ENCODE measurements around the gene DENND1A. TPM values are rescaled to one million over a fixed set of nuclear protein-coding genes. Genes with fewer than 3 reads are reported as not detected.
"Not testable (repeated sequence)": the region's sequence is repeated elsewhere in the genome, so short reads cannot be mapped to it uniquely, and the experiment has no call there.

DENND1A gene
- total and polyA plus RNA-seq, 4 experiments from 2014 or later = 1.4 to 14.2 (median 9.9) TPM

DNA sequence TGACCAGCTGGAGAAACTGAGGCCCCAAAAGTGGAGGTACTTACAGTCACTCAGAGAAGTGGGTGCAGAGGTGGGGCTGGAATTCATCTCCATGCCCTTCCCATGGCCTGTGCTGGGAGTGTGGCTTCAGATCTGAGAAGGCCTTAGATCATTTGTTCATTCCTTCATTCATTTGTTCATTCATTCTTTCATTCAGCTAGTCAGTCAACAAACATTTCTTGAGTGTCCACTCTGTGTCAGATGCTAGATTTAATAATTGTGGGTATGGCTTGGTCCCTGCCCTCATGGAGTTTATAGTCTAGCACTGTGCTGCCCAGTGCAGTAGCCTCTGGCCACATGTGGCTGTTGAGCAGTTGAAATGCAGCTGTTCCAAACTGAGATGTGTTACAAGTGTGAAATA lies 593.0 kb downstream of the DENND1A start:
- H3K4me3 ChIP-seq (ENCODE audit: low read length in 2 of 2) = no peak overlapping the region
- Mint-ChIP-seq H3K9me3 (no peaks in the 10 kb centered on the region), H3K27ac (no peak overlapping the region), H3K36me3 (no peaks in the 10 kb centered on the region), H3K4me3 (no peak overlapping the region), H3K4me1 (peaks cover 20 to 33% (median 28%) of the 10 kb centered on the region in 4 donors), H3K27me3 (no peaks in the 10 kb centered on the region)
- no peaks in the 10 kb centered on the region for H3K9me3 ChIP-seq (ENCODE audit: control insufficient read depth in 1 of 2, low read length in 2 of 2)
- ChIA-PET CTCF (ENCODE audit: partially characterized antibody) (interaction anchor here (5.4 kb wide), 1 partner anchor 13 kb away, joined by 42 read pairs; no protein-coding TSS in a partner anchor), POLR2A (ENCODE audit: partially characterized antibody) (no interaction called here)
- H3K27me3 ChIP-seq (ENCODE audit: insufficient read depth, low read length) = no peaks in the 10 kb centered on the region
- no peaks in the 10 kb centered on the region for H3K36me3 ChIP-seq (ENCODE audit: insufficient read depth, low read length)
- intact Hi-C loops (cut with micrococcal nuclease) = loop anchor here (5.0 kb wide), 1 partner anchor 110 kb away; no protein-coding TSS in a partner anchor
- peaks cover 29% of the 10 kb centered on the region for H3K4me1 ChIP-seq (ENCODE audit: insufficient read depth, low read length)
- no peak for DNase-seq
- H3K27ac ChIP-seq (ENCODE audit: low read depth, low read length) = no peak overlapping the region

DNA sequence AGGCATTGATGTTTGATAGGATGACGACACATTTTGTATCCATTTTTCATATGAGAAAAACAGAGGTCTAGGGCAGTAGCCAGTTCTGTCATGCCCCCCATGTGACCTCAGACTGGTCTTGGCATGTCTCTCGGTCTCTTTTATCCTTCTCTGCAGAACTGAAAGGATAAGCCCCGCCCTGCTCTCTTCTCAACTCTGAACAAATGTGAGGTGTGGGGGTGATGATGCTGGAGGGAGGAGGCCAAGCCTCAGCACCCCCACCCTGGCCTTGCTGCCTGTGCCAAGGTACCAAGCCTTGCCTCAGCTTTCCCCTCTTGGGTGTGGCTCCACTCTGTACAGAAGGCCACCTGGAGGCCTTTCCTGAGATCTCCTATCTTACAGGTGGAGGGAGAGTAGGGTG lies 593.5 kb downstream of the DENND1A start:
- Mint-ChIP-seq H3K36me3 (no peaks in the 10 kb centered on the region), H3K4me1 (peaks cover 20 to 30% (median 27%) of the 10 kb centered on the region in 4 donors), H3K27me3 (no peaks in the 10 kb centered on the region), H3K9me3 (no peaks in the 10 kb centered on the region), H3K27ac (no peak overlapping the region), H3K4me3 (no peak overlapping the region)
- no peak overlapping the region for H3K27ac ChIP-seq (ENCODE audit: low read depth, low read length)
- intact Hi-C loops (cut with micrococcal nuclease) = loop anchor here (5.0 kb wide), 1 partner anchor 109 kb away; no protein-coding TSS in a partner anchor
- H3K9me3 ChIP-seq (ENCODE audit: control insufficient read depth in 1 of 2, low read length in 2 of 2) = no peaks in the 10 kb centered on the region
- no peaks in the 10 kb centered on the region for H3K36me3 ChIP-seq (ENCODE audit: insufficient read depth, low read length)
- peaks cover 29% of the 10 kb centered on the region for H3K4me1 ChIP-seq (ENCODE audit: insufficient read depth, low read length)
- H3K27me3 ChIP-seq (ENCODE audit: insufficient read depth, low read length) = no peaks in the 10 kb centered on the region
- POLR2A ChIA-PET (ENCODE audit: partially characterized antibody) = interaction anchor here (1.3 kb wide), 1 partner anchor 61 kb away, joined by 3 read pairs; no protein-coding TSS in a partner anchor
- no peak for DNase-seq
- H3K4me3 ChIP-seq (ENCODE audit: low read length in 2 of 2) = no peak overlapping the region
- CTCF ChIA-PET (ENCODE audit: partially characterized antibody) = no interaction called here

DNA sequence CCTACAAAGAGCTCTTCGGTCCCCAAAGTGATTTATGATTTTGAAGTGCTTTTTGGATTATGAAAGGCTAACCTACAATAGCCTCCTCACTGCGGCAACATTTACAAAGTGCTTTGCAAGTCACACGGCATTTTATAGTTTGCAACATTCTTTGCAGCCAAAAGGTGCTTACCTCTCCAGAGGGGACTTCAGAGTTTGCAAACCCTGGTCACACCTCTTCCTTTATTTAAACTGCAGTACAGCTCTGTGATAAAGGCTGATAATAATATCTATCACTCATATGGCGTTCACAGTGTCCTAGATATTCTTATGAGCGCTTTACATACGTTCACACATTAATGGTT lies 594.0 kb downstream of the DENND1A start:
- Mint-ChIP-seq H3K4me3 (no peak overlapping the region), H3K9me3 (no peaks in the 10 kb centered on the region), H3K36me3 (no peaks in the 10 kb centered on the region), H3K4me1 (peaks cover 18 to 27% (median 24%) of the 10 kb centered on the region in 4 donors), H3K27me3 (no peaks in the 10 kb centered on the region), H3K27ac (no peak overlapping the region)
- H3K4me3 ChIP-seq (ENCODE audit: low read length in 2 of 2) = no peak overlapping the region
- DNase-seq = no peak
- intact Hi-C loops (cut with micrococcal nuclease) = loop anchor here (5.0 kb wide), 1 partner anchor 109 kb away; no protein-coding TSS in a partner anchor
- ChIA-PET POLR2A (ENCODE audit: partially characterized antibody) (interaction anchor here (1.3 kb wide), 1 partner anchor 60 kb away, joined by 3 read pairs; no protein-coding TSS in a partner anchor), CTCF (ENCODE audit: partially characterized antibody) (no interaction called here)
- H3K27ac ChIP-seq (ENCODE audit: low read depth, low read length) = no peak overlapping the region
- H3K36me3 ChIP-seq (ENCODE audit: insufficient read depth, low read length) = no peaks in the 10 kb centered on the region
- no peaks in the 10 kb centered on the region for H3K27me3 ChIP-seq (ENCODE audit: insufficient read depth, low read length)
- H3K9me3 ChIP-seq (ENCODE audit: control insufficient read depth in 1 of 2, low read length in 2 of 2) = no peaks in the 10 kb centered on the region
- peaks cover 25% of the 10 kb centered on the region for H3K4me1 ChIP-seq (ENCODE audit: insufficient read depth, low read length)

DNA sequence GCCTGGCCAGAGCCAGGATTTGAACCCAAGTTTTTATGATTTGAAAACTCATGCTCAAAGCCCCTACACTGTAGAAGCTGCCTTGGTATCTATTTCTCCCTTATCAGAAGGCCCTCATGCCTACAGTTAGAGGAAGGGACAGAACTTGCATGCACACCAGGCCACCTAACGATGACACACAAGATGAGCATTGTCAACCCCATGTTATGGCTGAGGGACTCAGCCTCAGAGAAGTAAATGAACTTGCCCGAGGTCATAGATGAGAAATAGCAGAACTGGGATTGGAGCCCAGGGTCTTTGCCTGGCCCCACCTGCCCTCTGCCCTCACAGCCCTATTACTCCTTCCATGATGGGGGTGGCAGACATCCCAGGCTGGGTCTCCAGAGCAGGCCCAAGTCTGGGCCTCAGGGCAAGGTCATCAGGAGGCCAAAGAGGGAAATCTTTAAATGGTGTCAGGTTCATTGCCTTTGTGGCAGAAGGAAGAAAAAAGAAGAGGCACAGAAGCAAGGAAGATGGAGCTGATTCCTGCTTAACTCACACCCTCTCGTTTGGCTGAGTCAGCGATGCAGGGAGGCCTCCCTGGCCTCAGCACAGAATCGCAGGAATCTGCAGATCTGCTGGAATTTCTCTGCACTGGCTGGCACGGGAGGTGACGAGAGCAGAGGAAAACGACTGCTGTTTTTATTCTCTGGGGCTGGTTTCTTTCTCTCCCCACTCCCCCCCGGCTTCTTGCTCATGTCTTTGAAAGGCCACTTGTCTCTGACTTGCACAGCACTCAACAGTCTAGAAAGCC lies 594.5 kb downstream of the DENND1A start:
- Histone ChIP-seq H3K4me3 (ENCODE audit: low read length in 2 of 2) (no peak overlapping the region), H3K27me3 (ENCODE audit: insufficient read depth, low read length) (no peaks in the 10 kb centered on the region), H3K4me1 (ENCODE audit: insufficient read depth, low read length) (peaks cover 20% of the 10 kb centered on the region), H3K27ac (ENCODE audit: low read depth, low read length) (no peak overlapping the region), H3K36me3 (ENCODE audit: insufficient read depth, low read length) (no peaks in the 10 kb centered on the region), H3K9me3 (ENCODE audit: control insufficient read depth in 1 of 2, low read length in 2 of 2) (no peaks in the 10 kb centered on the region)
- no peak overlapping the region for H3K4me3 Mint-ChIP-seq
- no peak overlapping the region for H3K27ac Mint-ChIP-seq
- peaks cover 13 to 22% (median 19%) of the 10 kb centered on the region in 4 donors for H3K4me1 Mint-ChIP-seq
- H3K27me3 Mint-ChIP-seq = no peaks in the 10 kb centered on the region
- H3K9me3 Mint-ChIP-seq = no peaks in the 10 kb centered on the region
- ChIA-PET CTCF (ENCODE audit: partially characterized antibody) (interaction anchor here (1.0 kb wide), 1 partner anchor 15 kb away, joined by 3 read pairs; no protein-coding TSS in a partner anchor), POLR2A (ENCODE audit: partially characterized antibody) (interaction anchor here (1.3 kb wide), 1 partner anchor 60 kb away, joined by 3 read pairs; no protein-coding TSS in a partner anchor)
- intact Hi-C loops (cut with micrococcal nuclease) = loop anchor here (5.0 kb wide), 1 partner anchor 108 kb away; no protein-coding TSS in a partner anchor
- no peak for DNase-seq
- no peaks in the 10 kb centered on the region for H3K36me3 Mint-ChIP-seq

DNA sequence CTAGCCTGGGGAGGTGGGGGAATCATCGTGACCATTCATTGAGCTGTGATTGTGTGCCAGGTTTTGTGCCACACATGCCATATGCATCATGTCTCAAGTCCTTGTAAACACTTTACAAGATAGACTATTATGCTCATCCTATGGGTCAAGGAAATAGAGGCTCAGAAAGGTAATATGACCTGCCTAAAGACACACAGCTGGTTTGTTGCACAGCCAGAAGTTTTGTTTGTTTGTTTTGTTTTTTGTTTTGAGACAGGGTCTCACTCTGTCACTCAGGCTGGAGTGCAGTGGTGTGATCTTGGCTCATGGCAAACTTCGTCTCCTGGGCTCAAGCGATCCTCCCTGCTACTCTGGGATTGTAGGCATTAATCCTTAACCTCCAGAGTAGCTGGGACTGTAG lies 595.3 kb downstream of the DENND1A start:
- no peak overlapping the region for H3K27ac ChIP-seq (ENCODE audit: low read depth, low read length)
- Mint-ChIP-seq H3K4me1 (peaks cover 6 to 14% (median 12%) of the 10 kb centered on the region in 4 donors), H3K9me3 (no peaks in the 10 kb centered on the region), H3K27me3 (no peaks in the 10 kb centered on the region), H3K27ac (no peak overlapping the region), H3K36me3 (no peaks in the 10 kb centered on the region), H3K4me3 (no peak overlapping the region)
- ChIA-PET CTCF (ENCODE audit: partially characterized antibody) (interaction anchor here (1.0 kb wide), 1 partner anchor 16 kb away, joined by 3 read pairs; no protein-coding TSS in a partner anchor), POLR2A (ENCODE audit: partially characterized antibody) (no interaction called here)
- H3K4me1 ChIP-seq (ENCODE audit: insufficient read depth, low read length) = peaks cover 12% of the 10 kb centered on the region
- DNase-seq = no peak
- H3K36me3 ChIP-seq (ENCODE audit: insufficient read depth, low read length) = no peaks in the 10 kb centered on the region
- intact Hi-C loops (cut with micrococcal nuclease) = loop anchor here (5.0 kb wide), 1 partner anchor 107 kb away; no protein-coding TSS in a partner anchor
- H3K9me3 ChIP-seq (ENCODE audit: control insufficient read depth in 1 of 2, low read length in 2 of 2) = no peaks in the 10 kb centered on the region
- no peaks in the 10 kb centered on the region for H3K27me3 ChIP-seq (ENCODE audit: insufficient read depth, low read length)
- no peak overlapping the region for H3K4me3 ChIP-seq (ENCODE audit: low read length in 2 of 2)

DNA sequence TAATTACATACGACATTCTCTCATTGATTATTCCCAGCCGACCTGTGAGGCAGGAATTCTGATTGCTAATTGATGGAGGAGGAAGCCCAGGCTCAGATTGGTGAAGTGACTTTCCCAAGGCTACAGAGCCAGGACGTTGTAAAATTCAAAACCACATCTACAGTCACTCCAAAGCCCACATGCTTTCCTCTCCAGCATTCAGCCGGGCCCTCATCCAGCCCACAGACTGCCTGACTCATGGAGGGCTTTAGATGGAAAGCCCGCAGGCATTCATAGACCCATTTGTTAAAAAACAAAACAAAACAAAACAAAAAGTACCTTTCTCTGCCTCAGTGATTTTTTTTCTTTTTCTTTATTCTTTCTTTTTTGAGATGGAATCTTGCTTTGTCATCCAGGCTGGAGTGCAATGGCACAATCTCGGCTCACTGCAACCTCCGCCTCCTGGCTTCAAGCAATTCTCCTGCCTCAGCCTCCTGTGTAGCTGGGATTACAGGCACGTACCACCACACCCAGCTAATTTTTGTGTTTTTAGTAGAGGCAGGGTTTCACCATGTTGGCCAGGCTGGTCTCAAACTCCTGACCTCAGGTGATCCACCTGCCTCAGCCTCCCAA lies 596.8 kb downstream of the DENND1A start:
- H3K27ac ChIP-seq (ENCODE audit: low read depth, low read length); H3K4me3 Mint-ChIP-seq; H3K27me3 Mint-ChIP-seq; H3K27ac Mint-ChIP-seq; H3K4me3 ChIP-seq (ENCODE audit: low read length in 2 of 2); H3K4me1 ChIP-seq (ENCODE audit: insufficient read depth, low read length); H3K4me1 Mint-ChIP-seq; POLR2A ChIA-PET (ENCODE audit: partially characterized antibody); CTCF ChIA-PET (ENCODE audit: partially characterized antibody); H3K9me3 ChIP-seq (ENCODE audit: control insufficient read depth in 1 of 2, low read length in 2 of 2); DNase-seq; H3K9me3 Mint-ChIP-seq; H3K36me3 Mint-ChIP-seq; H3K36me3 ChIP-seq (ENCODE audit: insufficient read depth, low read length); H3K27me3 ChIP-seq (ENCODE audit: insufficient read depth, low read length); intact Hi-C loops (cut with micrococcal nuclease): not testable (repeated sequence)

DNA sequence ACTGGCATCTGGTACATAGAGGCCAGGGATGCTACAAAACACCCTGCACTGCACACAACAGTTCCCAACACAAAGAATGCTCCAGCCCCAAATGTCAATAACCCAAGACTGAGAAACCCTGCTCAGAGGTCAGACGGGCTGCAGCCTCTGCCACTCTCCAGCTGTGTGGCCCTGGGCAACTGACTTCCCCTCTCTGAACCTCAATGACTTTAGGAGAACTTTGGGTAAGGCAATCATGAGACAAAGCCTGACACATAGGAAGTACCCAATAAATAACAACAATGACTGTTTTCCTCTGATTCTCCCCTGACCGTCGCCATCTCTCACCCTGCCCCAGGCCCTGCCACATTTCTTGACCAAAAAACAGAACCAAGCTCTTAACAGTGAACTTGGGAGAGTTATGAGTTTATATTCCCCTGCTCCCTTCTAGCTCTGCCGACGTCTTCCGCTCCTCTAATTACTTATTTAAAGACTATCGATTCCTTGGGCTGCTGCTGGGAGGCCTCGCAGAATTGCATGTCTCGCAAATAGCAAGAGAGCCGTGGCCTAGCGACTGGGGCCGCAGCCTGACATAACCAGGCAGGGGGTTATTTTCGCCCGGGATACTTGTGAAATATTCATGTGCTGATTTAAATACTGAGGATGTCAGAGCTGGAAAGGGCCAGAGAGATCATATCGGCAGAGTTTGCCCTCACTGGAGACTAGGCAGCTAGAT lies 598.4 kb downstream of the DENND1A start:
- no peak overlapping the region for H3K27ac ChIP-seq (ENCODE audit: low read depth, low read length)
- Mint-ChIP-seq H3K27ac (peak overlapping the region in 2 of 7 donors; percentile 18 to 35), H3K36me3 (no peaks in the 10 kb centered on the region), H3K4me1 (peaks cover 0 to 5% (median 2%) of the 10 kb centered on the region in 4 donors), H3K27me3 (no peaks in the 10 kb centered on the region), H3K4me3 (no peak overlapping the region), H3K9me3 (no peaks in the 10 kb centered on the region)
- no peak overlapping the region for H3K4me3 ChIP-seq (ENCODE audit: low read length in 2 of 2)
- no peaks in the 10 kb centered on the region for H3K36me3 ChIP-seq (ENCODE audit: insufficient read depth, low read length)
- intact Hi-C loops (cut with micrococcal nuclease) = no loop called here
- DNase-seq = no peak
- CTCF ChIA-PET (ENCODE audit: partially characterized antibody) = interaction anchor here (1.5 kb wide), 1 partner anchor 8 kb away, joined by 4 read pairs; no protein-coding TSS in a partner anchor
- peaks cover 5% of the 10 kb centered on the region for H3K4me1 ChIP-seq (ENCODE audit: insufficient read depth, low read length)
- POLR2A ChIA-PET (ENCODE audit: partially characterized antibody) = no interaction called here
- no peaks in the 10 kb centered on the region for H3K27me3 ChIP-seq (ENCODE audit: insufficient read depth, low read length)
- H3K9me3 ChIP-seq (ENCODE audit: control insufficient read depth in 1 of 2, low read length in 2 of 2) = no peaks in the 10 kb centered on the region
